AG04450 (cell line): Measurements from ENCODE around the gene SUPT6H. TPM values are rescaled to one million over a fixed set of nuclear protein-coding genes. Genes with fewer than 3 reads are reported as not detected.

ENCODE experiments used
- CTCF ChIA-PET: fragments of 300-600, 350-600 bp; formaldehyde crosslinking; extraction: SDS; loops from one replicate; lab custom pipeline; 2022; ENCODE audit warnings: antibody characterized with exemption, inconsistent platforms; lab: Charles Lee
- POLR2A ChIA-PET: fragments of 350-600 bp; formaldehyde crosslinking; extraction: SDS; loops from one replicate; lab custom pipeline; 2021; ENCODE audit warnings: antibody characterized with exemption, inconsistent platforms; lab: Yijun Ruan, JAX
- DNase-seq: peaks from one replicate; pipeline ENCODE4 v3.0.0-alpha.2; 2011; ENCODE audit warnings: low read depth, low spot score
- H3K27ac ChIP-seq: one replicate; pipeline ENCODE4 v1.5.1; 2012; ENCODE audit warnings: low read depth, low read length, control low read depth
- H3K27me3 ChIP-seq: one replicate; pipeline ENCODE4 v1.6.0; 2012; ENCODE audit warnings: low read length; ENCODE audit not compliant: control insufficient read depth, insufficient read depth
- H3K4me3 ChIP-seq: 2 replicates; pipeline ENCODE4 v1.5.1; 2011; ENCODE audit warnings: mild to moderate bottlenecking, low read depth, low read length, control low read depth
- H3K9me3 ChIP-seq: 2 replicates; pipeline ENCODE4 v1.5.1; 2012; ENCODE audit warnings: low read length; ENCODE audit not compliant: control insufficient read depth, insufficient read depth
- polyA plus RNA-seq: library from polyadenylated mRNA; depleted of rRNA; stranded (reverse); fragments of >200 nt; gene quantifications from 2 replicates; pipeline ENCODE4 v1.2.3, GENCODE V29; 2011
- TF ChIP-seq, protein P1 (sequence below): IDR thresholded peaks from 2 replicates; pipeline ENCODE4 v1.5.1; 2011; ENCODE audit warnings: low read depth, low read length, control low read depth, inconsistent platforms

Gene SUPT6H
- polyA plus RNA-seq, 1 experiment = 41.0 TPM

DNA sequence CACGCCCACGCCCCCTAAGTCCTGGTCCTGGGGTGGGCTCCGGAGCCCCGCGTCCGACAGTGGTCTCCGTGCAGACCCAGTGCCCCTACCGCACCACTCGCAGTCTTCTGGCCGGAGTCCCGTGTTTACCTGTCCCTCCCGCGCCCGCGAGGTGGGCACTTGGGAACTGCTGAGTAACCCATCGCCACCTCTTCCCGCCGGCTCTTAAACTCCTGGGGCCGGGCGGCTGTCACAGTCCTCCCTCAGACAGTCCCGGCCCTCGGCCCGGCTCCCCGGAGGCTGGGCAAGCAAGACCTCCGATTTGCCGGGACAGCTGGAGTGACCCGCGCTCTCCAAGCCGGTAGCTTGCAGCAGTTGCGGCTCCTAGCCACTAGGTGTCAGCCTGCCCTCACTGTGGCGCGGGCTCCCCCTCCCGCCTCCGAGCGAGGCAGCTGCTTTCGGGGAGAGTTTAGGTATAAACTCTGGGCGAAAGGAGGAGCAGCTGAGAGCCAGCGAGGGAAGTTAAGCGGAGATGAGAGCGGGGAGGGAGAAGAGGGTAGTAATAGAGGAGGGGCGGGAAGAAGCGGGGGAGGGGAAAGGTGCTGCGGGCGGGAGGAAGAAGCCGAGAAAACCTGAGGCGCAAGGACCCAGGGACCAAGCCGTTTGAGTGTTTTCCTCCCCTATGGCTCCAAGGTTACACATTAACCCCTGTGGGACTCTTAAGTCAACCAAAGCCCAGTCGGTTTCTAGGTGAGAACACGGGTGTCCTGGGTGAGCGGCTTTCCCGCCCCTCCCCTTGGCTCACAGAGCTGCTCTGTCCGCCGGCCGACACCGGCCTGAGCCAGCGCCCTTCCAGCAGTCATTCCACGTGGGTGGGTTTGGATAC is 64.9 kb downstream of the SUPT6H start:
- ChIA-PET CTCF (interaction anchor here (0.6 to 4.9 kb wide), 27 partner anchors 10 to 832 kb away, joined by 3 to 193 read pairs (median 6); partner anchors contain the start of genes DHRS13, PHF12, SDF2 and SUPT6H), POLR2A (interaction anchor here (0.7 to 4.8 kb wide), 12 partner anchors 7 to 227 kb away, joined by 3 to 93 read pairs (median 10); partner anchors contain the start of genes FAM222B, FLOT2, PHF12 and PROCA1)
- TF ChIP-seq, protein P1, sequence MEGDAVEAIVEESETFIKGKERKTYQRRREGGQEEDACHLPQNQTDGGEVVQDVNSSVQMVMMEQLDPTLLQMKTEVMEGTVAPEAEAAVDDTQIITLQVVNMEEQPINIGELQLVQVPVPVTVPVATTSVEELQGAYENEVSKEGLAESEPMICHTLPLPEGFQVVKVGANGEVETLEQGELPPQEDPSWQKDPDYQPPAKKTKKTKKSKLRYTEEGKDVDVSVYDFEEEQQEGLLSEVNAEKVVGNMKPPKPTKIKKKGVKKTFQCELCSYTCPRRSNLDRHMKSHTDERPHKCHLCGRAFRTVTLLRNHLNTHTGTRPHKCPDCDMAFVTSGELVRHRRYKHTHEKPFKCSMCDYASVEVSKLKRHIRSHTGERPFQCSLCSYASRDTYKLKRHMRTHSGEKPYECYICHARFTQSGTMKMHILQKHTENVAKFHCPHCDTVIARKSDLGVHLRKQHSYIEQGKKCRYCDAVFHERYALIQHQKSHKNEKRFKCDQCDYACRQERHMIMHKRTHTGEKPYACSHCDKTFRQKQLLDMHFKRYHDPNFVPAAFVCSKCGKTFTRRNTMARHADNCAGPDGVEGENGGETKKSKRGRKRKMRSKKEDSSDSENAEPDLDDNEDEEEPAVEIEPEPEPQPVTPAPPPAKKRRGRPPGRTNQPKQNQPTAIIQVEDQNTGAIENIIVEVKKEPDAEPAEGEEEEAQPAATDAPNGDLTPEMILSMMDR = peak; percentile 98
- Histone ChIP-seq H3K27me3 (no peaks in the 10 kb centered on the region), H3K9me3 (no peaks in the 10 kb centered on the region; the same call in 1 of the 2 replicates), H3K4me3 (peak overlapping the region; percentile 71), H3K27ac (peak overlapping the region; percentile 31)
- peak; percentile 84 for DNase-seq

DNA sequence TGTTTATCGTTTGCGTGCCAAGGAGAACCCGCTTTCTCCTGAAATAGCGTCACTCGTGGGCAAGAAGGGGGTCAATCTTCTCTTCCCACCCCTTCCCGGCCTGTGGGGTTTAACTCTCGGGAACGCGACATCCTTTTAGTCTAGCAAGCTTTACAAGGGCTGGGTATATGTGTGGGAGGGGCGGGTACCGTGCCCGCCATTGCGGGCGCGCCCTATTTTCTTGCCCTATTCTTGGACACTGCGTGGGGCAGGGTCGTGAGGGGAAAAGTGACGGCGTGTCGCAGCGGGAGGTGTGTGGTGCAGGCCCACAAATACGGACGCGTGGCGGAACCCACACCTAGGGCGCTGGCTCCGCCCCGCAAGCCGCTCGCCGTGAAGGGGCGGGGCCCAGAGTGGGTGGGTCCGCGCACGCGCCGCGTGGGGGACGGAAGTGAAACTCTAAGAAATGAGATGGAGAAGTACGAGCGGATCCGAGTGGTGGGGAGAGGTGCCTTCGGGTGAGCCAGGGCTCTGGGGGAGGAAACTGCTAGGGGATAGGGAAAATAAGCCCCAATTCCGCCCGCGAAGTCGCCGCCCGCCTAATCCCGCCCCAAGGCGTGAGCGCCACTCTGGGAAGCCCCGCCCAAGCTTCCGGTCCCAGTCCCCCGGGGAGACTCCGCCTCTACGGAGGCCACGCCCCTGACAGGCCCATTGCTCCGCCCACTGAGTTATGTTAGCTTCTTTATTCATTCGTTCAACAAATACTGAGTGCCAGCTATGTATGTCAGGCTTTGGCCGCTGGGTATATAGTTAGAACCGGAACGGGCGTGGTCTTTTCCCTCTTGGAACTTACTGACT is 66.6 kb downstream of the SUPT6H start, which contains the start of gene NEK8:
TSS of gene NEK8 (plus strand) at position 425 of the 837 bp plus-strand sequence. CDS start at position 451, 26 bp downstream.
- Histone ChIP-seq H3K4me3 (peak within 1 kb of the TSS; percentile 92), H3K27me3 (no peaks in the 10 kb centered on the region), H3K9me3 (no peaks in the 10 kb centered on the region; the same call in 1 of the 2 replicates), H3K27ac (peak within 1 kb of the TSS; percentile 90)
- ChIA-PET CTCF (interaction anchor here (2.0 to 4.9 kb wide), 7 partner anchors 19 to 389 kb away, joined by 10 to 193 read pairs (median 22); partner anchors contain the start of genes PHF12 and TRAF4), POLR2A (interaction anchor here (0.6 to 4.8 kb wide), 10 partner anchors 9 to 225 kb away, joined by 3 to 93 read pairs (median 4); partner anchors contain the start of genes PHF12, RPL23A and TRAF4)
- peak; percentile 71 for DNase-seq
- TF ChIP-seq, protein P1 = no peak

DNA sequence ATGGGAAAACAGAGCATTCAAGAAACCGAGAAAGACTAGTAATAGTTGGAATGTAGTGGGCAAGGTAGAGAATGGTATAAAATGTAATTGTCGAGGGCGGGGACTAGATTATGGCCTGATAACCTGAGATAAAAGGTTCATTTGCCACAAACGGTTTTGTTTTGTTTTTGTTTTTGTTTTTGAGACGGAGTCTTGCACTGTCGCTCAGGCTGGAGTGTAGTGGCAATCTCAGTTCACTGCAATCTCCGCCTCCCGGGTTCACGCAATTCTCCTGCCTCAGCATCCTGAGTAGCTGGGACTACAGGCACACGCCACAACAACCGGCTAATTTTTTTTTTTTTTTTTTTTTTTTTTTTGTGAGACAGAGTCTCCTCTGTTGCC is 67.9 kb downstream of the SUPT6H start:
- TF ChIP-seq, protein P1 = no peak
- CTCF ChIA-PET = interaction anchor here (0.6 kb wide), 1 partner anchor 338 kb away, joined by 3 read pairs; no protein-coding TSS in a partner anchor
- POLR2A ChIA-PET = interaction anchor here (0.7 kb wide), 1 partner anchor 340 kb away, joined by 5 read pairs; no protein-coding TSS in a partner anchor
- no peak overlapping the region for H3K27ac ChIP-seq
- DNase-seq = no peak
- no peak overlapping the region for H3K4me3 ChIP-seq
- no peaks in the 10 kb centered on the region for H3K27me3 ChIP-seq
- H3K9me3 ChIP-seq = no peaks in the 10 kb centered on the region; the same call in 1 of the 2 replicates

GRCh38 chr17:28733346-28733745 is 71.3 kb downstream of the SUPT6H start:
- no peak for DNase-seq
- H3K27me3 ChIP-seq = no peaks in the 10 kb centered on the region
- TF ChIP-seq, protein P1 = no peak
- H3K4me3 ChIP-seq = no peak overlapping the region
- H3K27ac ChIP-seq = no peak overlapping the region
- ChIA-PET CTCF (no interaction called here), POLR2A (no interaction called here)
- peaks cover 5% of the 10 kb centered on the region for H3K9me3 ChIP-seq
